Endothelial cell of umbilical vein (primary cell): ENCODE data around the gene LHCGR.

Experiments used
- EZH2 ChIP-seq: IDR thresholded peaks from 2 replicates; pipeline ENCODE4 v1.6.1; 2012; ENCODE audit warnings: borderline replicate concordance, low read depth, mild to moderate bottlenecking, moderate library complexity, low read length, inconsistent platforms; ENCODE audit not compliant: severe bottlenecking
- FOS ChIP-seq: IDR thresholded peaks from 2 replicates; pipeline ENCODE4 v1.6.1; 2011; ENCODE audit warnings: mild to moderate bottlenecking, low read length, moderate library complexity, borderline replicate concordance; ENCODE audit not compliant: insufficient read depth
- GATA2 ChIP-seq: IDR thresholded peaks from 2 replicates; pipeline ENCODE4 v1.7.0; 2011; ENCODE audit warnings: low read depth, mild to moderate bottlenecking, moderate library complexity, mixed read lengths, low read length; ENCODE audit not compliant: insufficient read length, insufficient read depth
- JUN ChIP-seq: IDR thresholded peaks from 2 replicates; pipeline ENCODE4 v1.6.1; 2011; ENCODE audit warnings: borderline replicate concordance, low read depth; ENCODE audit not compliant: insufficient read length, insufficient read depth
- MYC ChIP-seq: IDR thresholded peaks from one replicate; pipeline ENCODE4 v1.6.1; 2011; ENCODE audit warnings: mild to moderate bottlenecking, low read depth, low read length
- POLR2A ChIP-seq: IDR thresholded peaks from 2 replicates; pipeline ENCODE4 v1.6.1; 2012; ENCODE audit warnings: low read depth, mild to moderate bottlenecking, control low read depth, low read length
- POLR2AphosphoS5 ChIP-seq: IDR thresholded peaks from 2 replicates; pipeline ENCODE4 v1.6.1; 2012; ENCODE audit warnings: low read depth, mild to moderate bottlenecking, control low read depth, low read length, moderate library complexity; ENCODE audit not compliant: insufficient read depth
- TF ChIP-seq, protein P1 (sequence below), 2 donors: IDR thresholded peaks; 1 replicate in 1 of 2; 2 replicates in 1 of 2; pipeline ENCODE4 v1.5.1; 2011; ENCODE audit warnings: low read length in 2 of 2, mild to moderate bottlenecking in 2 of 2, moderate library complexity in 2 of 2, control low read depth in 1 of 2, inconsistent platforms in 1 of 2, low read depth in 1 of 2; ENCODE audit not compliant: insufficient read depth in 1 of 2; ENCODE audit errors: extremely low read depth in 1 of 2
- TF ChIP-seq, protein P2 (sequence below): IDR thresholded peaks from 2 replicates; pipeline ENCODE4 v1.6.1; 2011; ENCODE audit not compliant: insufficient read depth, insufficient read length

DNA sequence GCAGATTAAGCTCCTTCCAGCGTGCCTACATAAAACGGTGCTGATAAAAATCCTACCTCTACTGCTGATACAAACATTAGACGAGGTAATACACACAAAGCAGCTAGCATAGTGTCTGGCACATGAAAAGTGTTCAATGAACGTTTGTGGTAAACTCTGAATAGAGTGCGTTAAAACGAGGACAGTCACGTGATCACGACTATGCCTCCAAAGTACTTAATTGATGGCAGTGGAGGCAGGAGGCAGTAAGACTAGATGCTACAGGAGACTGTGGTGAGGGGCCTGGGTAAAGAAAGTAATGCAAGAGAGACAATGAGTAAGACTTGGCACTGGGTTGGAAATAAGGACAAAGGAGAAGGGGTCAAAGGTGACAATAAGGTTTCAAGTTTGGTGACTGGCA lies 32.1 kb upstream of the LHCGR start:
- TF ChIP-seq, protein P1, sequence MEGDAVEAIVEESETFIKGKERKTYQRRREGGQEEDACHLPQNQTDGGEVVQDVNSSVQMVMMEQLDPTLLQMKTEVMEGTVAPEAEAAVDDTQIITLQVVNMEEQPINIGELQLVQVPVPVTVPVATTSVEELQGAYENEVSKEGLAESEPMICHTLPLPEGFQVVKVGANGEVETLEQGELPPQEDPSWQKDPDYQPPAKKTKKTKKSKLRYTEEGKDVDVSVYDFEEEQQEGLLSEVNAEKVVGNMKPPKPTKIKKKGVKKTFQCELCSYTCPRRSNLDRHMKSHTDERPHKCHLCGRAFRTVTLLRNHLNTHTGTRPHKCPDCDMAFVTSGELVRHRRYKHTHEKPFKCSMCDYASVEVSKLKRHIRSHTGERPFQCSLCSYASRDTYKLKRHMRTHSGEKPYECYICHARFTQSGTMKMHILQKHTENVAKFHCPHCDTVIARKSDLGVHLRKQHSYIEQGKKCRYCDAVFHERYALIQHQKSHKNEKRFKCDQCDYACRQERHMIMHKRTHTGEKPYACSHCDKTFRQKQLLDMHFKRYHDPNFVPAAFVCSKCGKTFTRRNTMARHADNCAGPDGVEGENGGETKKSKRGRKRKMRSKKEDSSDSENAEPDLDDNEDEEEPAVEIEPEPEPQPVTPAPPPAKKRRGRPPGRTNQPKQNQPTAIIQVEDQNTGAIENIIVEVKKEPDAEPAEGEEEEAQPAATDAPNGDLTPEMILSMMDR (IDR thresholded peaks at IDR 0.05; ENCODE audit: extremely low read depth in 1 of 2, insufficient read depth in 1 of 2, low read depth in 1 of 2, low read length in 2 of 2): no peak
- TF ChIP-seq POLR2A: no peak
- TF ChIP-seq EZH2: no peak
- TF ChIP-seq POLR2AphosphoS5: no peak
- TF ChIP-seq, protein P2, sequence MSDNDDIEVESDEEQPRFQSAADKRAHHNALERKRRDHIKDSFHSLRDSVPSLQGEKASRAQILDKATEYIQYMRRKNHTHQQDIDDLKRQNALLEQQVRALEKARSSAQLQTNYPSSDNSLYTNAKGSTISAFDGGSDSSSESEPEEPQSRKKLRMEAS: no peak
- no peak for TF ChIP-seq MYC
- no peak for TF ChIP-seq GATA2
- TF ChIP-seq FOS: no peak
- TF ChIP-seq JUN: no peak
